ENCODE data around the gene CDH4. TPM values are rescaled to one million over a fixed set of nuclear protein-coding genes. Genes with fewer than 3 reads are reported as not detected.

CDH4 gene
- total RNA-seq, 1 donor from 2014 or later: not detected

GRCh38 chr20:61613917-61614705 is 362.1 kb downstream of the CDH4 start:
- no peak for ATAC-seq
- no peak for DNase-seq (ENCODE audit: low spot score)

GRCh38 chr20:61614706-61615100 is 362.6 kb downstream of the CDH4 start:
- DNase-seq (ENCODE audit: low spot score) (no peak), ATAC-seq (no peak)

GRCh38 chr20:61615806-61616205 is 363.7 kb downstream of the CDH4 start:
- DNase-seq (ENCODE audit: low spot score): no peak
- no peak for ATAC-seq

- DNase-seq (ENCODE audit: low spot score) (no peak), ATAC-seq (no peak)
Measured at GRCh38 chr20:61619751-61620150, 367.7 kb downstream of the CDH4 start.

- DNase-seq (ENCODE audit: low spot score) (no peak), ATAC-seq (no peak)
Measured at GRCh38 chr20:61620174-61620573, 368.1 kb downstream of the CDH4 start.

- ATAC-seq (no peak), DNase-seq (ENCODE audit: low spot score) (no peak)
Measured at GRCh38 chr20:61621035-61621730, 369.1 kb downstream of the CDH4 start.

GRCh38 chr20:61621852-61622251 is 369.8 kb downstream of the CDH4 start:
- DNase-seq (ENCODE audit: low spot score) (no peak), ATAC-seq (no peak)

GRCh38 chr20:61623451-61623850 is 371.4 kb downstream of the CDH4 start:
- DNase-seq (ENCODE audit: low spot score) (no peak), ATAC-seq (no peak)

GRCh38 chr20:61625246-61625645 is 373.2 kb downstream of the CDH4 start:
- DNase-seq (ENCODE audit: low spot score): no peak
- ATAC-seq: no peak

- no peak for DNase-seq (ENCODE audit: low spot score)
- no peak for ATAC-seq
Measured at GRCh38 chr20:61626412-61626811, 374.4 kb downstream of the CDH4 start.

- DNase-seq (ENCODE audit: low spot score) (no peak), ATAC-seq (no peak)
Measured at GRCh38 chr20:61627791-61628415, 375.8 kb downstream of the CDH4 start.

GRCh38 chr20:61628480-61628879 is 376.4 kb downstream of the CDH4 start:
- DNase-seq (ENCODE audit: low spot score): no peak
- ATAC-seq: no peak

GRCh38 chr20:61628901-61629601 is 377.0 kb downstream of the CDH4 start:
- ATAC-seq (no peak), DNase-seq (ENCODE audit: low spot score) (no peak)

- DNase-seq (ENCODE audit: low spot score): no peak
- no peak for ATAC-seq
Measured at GRCh38 chr20:61629602-61630390, 377.7 kb downstream of the CDH4 start.

GRCh38 chr20:61630391-61630650 is 378.3 kb downstream of the CDH4 start:
- ATAC-seq: no peak
- DNase-seq (ENCODE audit: low spot score): no peak

- no peak for ATAC-seq
- no peak for DNase-seq (ENCODE audit: low spot score)
Measured at GRCh38 chr20:61630816-61631215, 378.8 kb downstream of the CDH4 start.

- DNase-seq (ENCODE audit: low spot score): no peak
- no peak for ATAC-seq
Measured at GRCh38 chr20:61631751-61632150, 379.7 kb downstream of the CDH4 start.

- no peak for ATAC-seq
- DNase-seq (ENCODE audit: low spot score): no peak
Measured at GRCh38 chr20:61633004-61633403, 380.9 kb downstream of the CDH4 start.

- DNase-seq (ENCODE audit: low spot score): no peak
- ATAC-seq: no peak
Measured at GRCh38 chr20:61634376-61635145, 382.5 kb downstream of the CDH4 start.
